Parathyroid adenoma (tissue), 2 donors: ENCODE results near the gene FSTL1.

ENCODE experiments used
- H2AFZ ChIP-seq: fragments of 300-600 bp; sonication (generic); one replicate; pipeline ENCODE4 v1.7.0; 2017; ENCODE audit warnings: antibody characterized with exemption, mild to moderate bottlenecking
- H3K27ac ChIP-seq: fragments of 300-600 bp; sonication (generic); one replicate; pipeline ENCODE4 v1.7.0; 2017
- H3K27me3 ChIP-seq: fragments of 300-600 bp; sonication (generic); one replicate; pipeline ENCODE4 v1.7.0; 2017; ENCODE audit warnings: low read length; ENCODE audit not compliant: control insufficient read depth, insufficient read depth
- H3K36me3 ChIP-seq: fragments of 300-600 bp; sonication (generic); one replicate; pipeline ENCODE4 v1.7.0; 2017; ENCODE audit warnings: low read length; ENCODE audit not compliant: control insufficient read depth, insufficient read depth
- H3K4me1 ChIP-seq: fragments of 300-600 bp; sonication (generic); one replicate; pipeline ENCODE4 v1.7.0; 2017; ENCODE audit warnings: control low read depth
- H3K4me2 ChIP-seq: fragments of 300-600 bp; sonication (generic); one replicate; pipeline ENCODE4 v1.7.0; 2017; ENCODE audit warnings: low read length
- H3K4me3 ChIP-seq: fragments of 300-600 bp; sonication (generic); one replicate; pipeline ENCODE4 v1.7.0; 2017; ENCODE audit warnings: low read depth, low read length
- H3K79me2 ChIP-seq: fragments of 300-600 bp; sonication (generic); one replicate; pipeline ENCODE4 v1.7.0; 2017; ENCODE audit warnings: control low read depth
- H3K9ac ChIP-seq: fragments of 300-600 bp; sonication (generic); one replicate; pipeline ENCODE4 v1.7.0; 2017; ENCODE audit warnings: mild to moderate bottlenecking
- H3K9me3 ChIP-seq: fragments of 300-600 bp; sonication (generic); one replicate; pipeline ENCODE4 v1.7.0; 2017; ENCODE audit warnings: low read length; ENCODE audit not compliant: control insufficient read depth
- TF ChIP-seq, protein P1 (sequence below): fragments of 300-600 bp; sonication (generic); IDR thresholded peaks from one replicate; pipeline ENCODE4 v1.7.0; 2017; ENCODE audit warnings: antibody characterized with exemption, mild to moderate bottlenecking
- donor health status: primary hyperparathyroidism.

The FSTL1 gene

DNA sequence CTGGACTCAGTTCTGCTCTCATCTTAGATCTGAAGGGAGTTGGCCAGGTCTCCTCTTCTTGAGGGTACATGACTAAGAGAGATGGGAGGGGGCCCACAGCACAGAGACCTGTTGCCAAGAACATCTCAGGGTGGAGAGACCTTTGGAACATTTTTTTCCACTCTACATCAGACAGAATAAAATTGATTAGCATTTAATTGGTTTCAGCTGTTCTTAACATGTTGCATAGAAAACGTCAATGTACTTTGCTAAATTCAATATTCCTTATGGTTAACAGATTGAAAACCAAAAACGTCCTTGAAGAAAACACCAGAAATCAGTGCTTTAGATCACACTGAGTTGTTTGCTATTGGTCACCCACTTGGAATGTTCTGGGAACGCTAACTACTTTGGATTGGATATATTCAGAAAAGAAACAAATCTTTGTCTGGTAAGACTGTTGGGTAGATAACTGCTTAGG is 36.4 kb upstream of the FSTL1 start:
- no peak overlapping the region for H3K9ac ChIP-seq
- no peaks in the 10 kb centered on the region for H3K9me3 ChIP-seq
- TF ChIP-seq, protein P1, sequence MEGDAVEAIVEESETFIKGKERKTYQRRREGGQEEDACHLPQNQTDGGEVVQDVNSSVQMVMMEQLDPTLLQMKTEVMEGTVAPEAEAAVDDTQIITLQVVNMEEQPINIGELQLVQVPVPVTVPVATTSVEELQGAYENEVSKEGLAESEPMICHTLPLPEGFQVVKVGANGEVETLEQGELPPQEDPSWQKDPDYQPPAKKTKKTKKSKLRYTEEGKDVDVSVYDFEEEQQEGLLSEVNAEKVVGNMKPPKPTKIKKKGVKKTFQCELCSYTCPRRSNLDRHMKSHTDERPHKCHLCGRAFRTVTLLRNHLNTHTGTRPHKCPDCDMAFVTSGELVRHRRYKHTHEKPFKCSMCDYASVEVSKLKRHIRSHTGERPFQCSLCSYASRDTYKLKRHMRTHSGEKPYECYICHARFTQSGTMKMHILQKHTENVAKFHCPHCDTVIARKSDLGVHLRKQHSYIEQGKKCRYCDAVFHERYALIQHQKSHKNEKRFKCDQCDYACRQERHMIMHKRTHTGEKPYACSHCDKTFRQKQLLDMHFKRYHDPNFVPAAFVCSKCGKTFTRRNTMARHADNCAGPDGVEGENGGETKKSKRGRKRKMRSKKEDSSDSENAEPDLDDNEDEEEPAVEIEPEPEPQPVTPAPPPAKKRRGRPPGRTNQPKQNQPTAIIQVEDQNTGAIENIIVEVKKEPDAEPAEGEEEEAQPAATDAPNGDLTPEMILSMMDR: no peak
- H3K4me3 ChIP-seq: no peak overlapping the region
- H3K4me1 ChIP-seq: no peaks in the 10 kb centered on the region
- H3K79me2 ChIP-seq: no peaks in the 10 kb centered on the region
- H3K4me2 ChIP-seq: no peak overlapping the region
- H3K27me3 ChIP-seq: no peaks in the 10 kb centered on the region
- no peak overlapping the region for H2AFZ ChIP-seq
- no peak overlapping the region for H3K27ac ChIP-seq
- no peaks in the 10 kb centered on the region for H3K36me3 ChIP-seq

DNA sequence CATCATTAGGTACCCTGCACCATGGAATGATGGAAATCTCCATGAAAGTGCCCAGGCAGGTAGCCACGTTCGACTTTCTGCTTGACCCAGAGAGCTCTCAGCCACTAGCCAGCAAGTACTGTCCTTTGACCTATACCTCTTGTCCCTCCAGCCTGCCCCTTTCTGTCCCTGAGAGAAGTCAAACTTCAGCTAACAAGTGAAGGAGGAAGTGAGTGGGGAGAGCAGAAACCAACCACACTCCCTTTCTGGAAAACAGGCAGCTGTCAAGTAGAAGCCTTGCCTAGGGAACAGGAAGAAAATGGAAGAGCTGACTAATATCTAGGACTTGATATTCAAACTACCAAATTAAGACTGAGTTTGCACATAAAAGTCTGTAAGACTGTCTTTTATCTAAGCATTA is 30.3 kb upstream of the FSTL1 start:
- Histone ChIP-seq H3K79me2 (no peaks in the 10 kb centered on the region), H3K4me2 (no peak overlapping the region), H3K27me3 (no peaks in the 10 kb centered on the region), H3K27ac (no peak overlapping the region), H3K9ac (no peak overlapping the region), H3K4me1 (no peaks in the 10 kb centered on the region), H3K9me3 (no peaks in the 10 kb centered on the region), H2AFZ (no peak overlapping the region), H3K4me3 (no peak overlapping the region), H3K36me3 (no peaks in the 10 kb centered on the region)
- TF ChIP-seq, protein P1: no peak

DNA sequence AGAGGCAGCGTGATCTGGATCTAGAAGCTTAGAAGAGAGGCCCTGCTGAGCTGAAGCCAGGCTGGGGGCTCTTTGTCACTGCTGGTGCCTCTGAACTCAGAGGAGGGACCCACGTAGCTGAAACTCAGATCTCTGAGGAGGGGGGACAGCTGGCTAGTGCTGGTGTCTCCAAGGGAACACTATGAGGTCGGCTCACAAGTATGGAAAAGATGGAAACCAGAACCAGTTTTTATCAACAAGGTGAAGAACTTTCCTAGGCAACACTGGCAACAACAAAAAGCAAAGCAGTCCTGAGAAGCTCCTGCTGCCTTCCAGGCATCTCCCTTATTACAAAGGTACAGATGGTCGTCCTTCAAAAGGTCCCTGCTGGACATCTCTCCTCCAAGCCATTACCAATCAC is 27.0 kb upstream of the FSTL1 start:
- no peak overlapping the region for H3K27ac ChIP-seq
- H3K79me2 ChIP-seq: no peaks in the 10 kb centered on the region
- TF ChIP-seq, protein P1: no peak
- no peaks in the 10 kb centered on the region for H3K4me1 ChIP-seq
- no peaks in the 10 kb centered on the region for H3K27me3 ChIP-seq
- no peak overlapping the region for H3K4me3 ChIP-seq
- no peaks in the 10 kb centered on the region for H3K9me3 ChIP-seq
- H3K9ac ChIP-seq: no peak overlapping the region
- H3K4me2 ChIP-seq: no peak overlapping the region
- no peak overlapping the region for H2AFZ ChIP-seq
- no peaks in the 10 kb centered on the region for H3K36me3 ChIP-seq

DNA sequence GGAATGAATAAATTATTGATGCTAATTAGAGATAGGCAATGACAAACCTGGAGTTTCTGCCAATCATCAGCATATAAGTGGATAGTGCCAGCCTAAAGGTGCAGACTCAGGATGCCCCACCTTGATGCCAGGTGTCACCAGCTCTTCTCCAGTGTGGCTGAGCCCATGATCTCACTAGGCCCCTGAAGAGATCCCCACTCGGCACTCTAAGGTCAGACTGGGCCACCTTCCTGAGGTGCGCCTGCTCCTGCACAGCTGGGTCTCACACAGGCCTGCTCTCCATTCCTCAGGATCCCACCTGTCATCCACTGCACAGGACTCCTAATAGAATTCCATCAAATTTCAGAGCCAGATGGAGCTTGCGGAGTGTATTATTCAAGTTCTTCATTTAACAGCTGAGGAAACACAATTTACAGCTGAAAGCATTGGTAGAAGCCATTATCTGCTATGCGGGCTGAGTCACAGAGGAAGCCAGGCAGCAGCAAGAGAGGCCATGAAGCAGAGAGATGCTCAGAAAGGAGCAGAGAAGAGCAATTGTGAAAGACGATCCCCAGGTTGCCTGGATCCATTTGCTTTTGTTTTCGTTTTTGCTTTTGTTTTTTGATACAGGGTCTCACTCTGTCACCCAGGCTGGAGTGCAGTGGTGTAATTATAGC is 25.1 kb upstream of the FSTL1 start:
- H3K9me3 ChIP-seq: no peaks in the 10 kb centered on the region
- H3K4me3 ChIP-seq: no peak overlapping the region
- no peaks in the 10 kb centered on the region for H3K27me3 ChIP-seq
- no peaks in the 10 kb centered on the region for H3K79me2 ChIP-seq
- H3K27ac ChIP-seq: no peak overlapping the region
- TF ChIP-seq, protein P1: no peak
- H3K4me1 ChIP-seq: no peaks in the 10 kb centered on the region
- H2AFZ ChIP-seq: no peak overlapping the region
- H3K36me3 ChIP-seq: no peaks in the 10 kb centered on the region
- no peak overlapping the region for H3K4me2 ChIP-seq
- H3K9ac ChIP-seq: no peak overlapping the region
